Camera-type eye (tissue), 1 donor: Measurements from ENCODE around the gene ITGAE. TPM values are rescaled to one million over a fixed set of nuclear protein-coding genes. Genes with fewer than 3 reads are reported as not detected.

ENCODE experiments used
- total RNA-seq: library from RNA; depleted of rRNA; stranded (reverse); fragments of >200 nt; gene quantifications from one replicate; pipeline ENCODE4 v1.2.3, GENCODE V29; 2014

The ITGAE gene
- 7.9 TPM for total RNA-seq

GRCh38 chr17:3800362-3801271, at the start of gene ITGAE:
TSS of gene ITGAE (minus strand) at chr17:3801188. CDS start at chr17:3801144, 44 bp downstream.

DNA sequence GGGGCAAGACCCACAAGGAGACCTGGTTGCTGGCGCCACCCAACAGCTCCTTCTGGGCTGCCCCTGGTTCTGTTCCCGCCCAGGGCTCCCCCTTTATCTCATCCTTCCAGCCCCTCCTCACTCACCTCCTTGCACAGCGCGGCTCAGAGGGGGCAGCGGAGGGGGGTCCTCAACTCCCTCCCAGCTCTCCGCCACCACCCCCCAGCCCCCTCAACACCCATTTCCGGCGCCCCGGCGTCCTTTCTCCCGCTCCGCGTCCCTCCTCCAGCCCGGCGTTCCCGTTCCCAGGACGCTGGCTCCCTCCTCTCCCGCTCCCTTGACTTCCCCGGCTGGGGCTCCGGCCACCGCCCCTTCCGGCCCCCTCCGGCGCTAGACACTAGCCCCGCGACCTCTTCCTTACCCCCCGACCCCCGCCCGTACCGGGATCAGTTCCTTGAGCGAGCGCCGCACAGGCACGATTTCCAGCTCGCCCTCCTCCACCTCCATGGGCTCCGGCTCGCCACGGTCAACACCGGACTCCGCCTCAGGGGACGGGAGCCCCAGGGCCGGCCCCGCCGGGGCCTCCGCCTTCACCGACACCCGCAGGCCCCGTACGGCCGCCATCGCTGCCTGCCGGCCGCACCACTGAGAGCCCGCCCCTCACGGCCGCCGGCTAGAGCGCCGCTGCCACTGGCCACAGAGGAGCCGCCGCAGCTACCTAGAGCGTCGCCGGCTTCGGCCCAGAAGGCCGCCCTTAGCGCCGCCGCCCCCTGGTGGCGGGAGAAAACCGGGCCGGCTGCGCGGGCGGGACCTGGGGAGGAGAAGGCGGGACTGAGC, 44.8 kb upstream of the ITGAE start, which contains the start of gene NCBP3:
Gene NCBP3 (minus strand): TSS at position 626 of the 816 bp plus-strand sequence. CDS start 23 bp downstream, at position 603.

GRCh38 chr17:3723556-3724377, 77.2 kb downstream of the ITGAE start, which contains the start of gene HASPIN:
TSS of gene HASPIN (plus strand) at chr17:3723903. CDS start at chr17:3723936, 33 bp downstream.

GRCh38 chr17:3695723-3696411, 105.1 kb downstream of the ITGAE start, which contains the start of gene P2RX5:
TSS of gene P2RX5 (minus strand) at chr17:3696155. CDS start at chr17:3696005, 150 bp downstream.

GRCh38 chr17:3668279-3669084, 132.5 kb downstream of the ITGAE start, which contains the start of the genes EMC6 and TAX1BP3:
TSS of gene EMC6 (plus strand) at chr17:3668812. CDS start at chr17:3669147, 335 bp downstream.
TSS of gene TAX1BP3 (minus strand) at chr17:3668578. CDS start at chr17:3668526, 52 bp downstream.

Other genes starting within 250 kb of the ITGAE start
- 0.55 TPM for gene TRPV3, start 243.4 kb downstream of the ITGAE start, total RNA-seq
- gene TRPV1, start 191.8 kb downstream of the ITGAE start, total RNA-seq: 11.9 TPM
- 23.7 TPM for gene SHPK, start 164.9 kb downstream of the ITGAE start, total RNA-seq
- gene CTNS, start 164.4 kb downstream of the ITGAE start, total RNA-seq: 13.8 TPM
- 37.0 TPM for gene TAX1BP3, start 132.6 kb downstream of the ITGAE start, total RNA-seq
- 16.1 TPM for gene EMC6, start 132.4 kb downstream of the ITGAE start, total RNA-seq
- 3.0 TPM for gene P2RX5, start 105.0 kb downstream of the ITGAE start, total RNA-seq
- gene HASPIN, start 77.3 kb downstream of the ITGAE start, total RNA-seq: 1.8 TPM
- gene NCBP3, start 45.1 kb upstream of the ITGAE start, total RNA-seq: 47.1 TPM
- 22.0 TPM for gene CAMKK1, start 91.9 kb upstream of the ITGAE start, total RNA-seq
- gene P2RX1, start 115.3 kb upstream of the ITGAE start, total RNA-seq: 1.0 TPM
- gene ATP2A3, start 163.2 kb upstream of the ITGAE start, total RNA-seq: 10.7 TPM